Osteoblast (primary cell): ENCODE measurements around the gene ANKRD40. TPM values are rescaled to one million over a fixed set of nuclear protein-coding genes. Genes with fewer than 3 reads are reported as not detected.

Source experiments
- DNase-seq: peaks from one replicate; pipeline ENCODE4 v3.0.0; 2011; ENCODE audit warnings: low spot score, mixed read lengths; ENCODE audit not compliant: insufficient read length; ENCODE audit errors: missing footprints
- H2AFZ ChIP-seq: 2 replicates; pipeline ENCODE4 v1.6.0; 2011; ENCODE audit warnings: mild to moderate bottlenecking, low read length
- H3K27ac ChIP-seq: 2 replicates; pipeline ENCODE4 v1.5.1; 2011; ENCODE audit warnings: mild to moderate bottlenecking, low read depth, low read length, moderate library complexity
- H3K27me3 ChIP-seq: 2 replicates; pipeline ENCODE4 v1.6.0; 2012; ENCODE audit warnings: mild to moderate bottlenecking, control low read depth, inconsistent platforms, low read length, moderate library complexity; ENCODE audit not compliant: insufficient read depth
- H3K36me3 ChIP-seq: 2 replicates; pipeline ENCODE4 v1.5.1; 2011; ENCODE audit warnings: mild to moderate bottlenecking, low read length, control low read depth, moderate library complexity; ENCODE audit not compliant: insufficient read depth
- H3K4me1 ChIP-seq: 2 replicates; pipeline ENCODE4 v1.5.1; 2011; ENCODE audit warnings: mild to moderate bottlenecking, low read length, control low read depth, moderate library complexity; ENCODE audit not compliant: insufficient read depth
- H3K4me2 ChIP-seq: 2 replicates; pipeline ENCODE4 v1.6.0; 2011; ENCODE audit warnings: mild to moderate bottlenecking, low read length; ENCODE audit not compliant: insufficient read depth
- H3K4me3 ChIP-seq: fragments of 200-600 bp; sonication (generic); 3 replicates; pipeline ENCODE4 v1.5.1; 2012; ENCODE audit warnings: mild to moderate bottlenecking, low read length, inconsistent platforms; ENCODE audit not compliant: insufficient read depth
- H3K79me2 ChIP-seq: 2 replicates; pipeline ENCODE4 v1.6.0; 2012; ENCODE audit warnings: mild to moderate bottlenecking, low read length, control low read depth, inconsistent platforms; ENCODE audit not compliant: insufficient read depth
- H3K9me3 ChIP-seq: 2 replicates; pipeline ENCODE4 v1.5.1; 2011; ENCODE audit warnings: low read depth, low read length, control low read depth
- H4K20me1 ChIP-seq: 2 replicates; pipeline ENCODE4 v1.6.0; 2012; ENCODE audit warnings: mild to moderate bottlenecking, low read length, control low read depth; ENCODE audit not compliant: insufficient read depth
- total RNA-seq: library from RNA; depleted of rRNA; stranded (reverse); fragments of >200 nt; gene quantifications from 2 replicates; pipeline ENCODE4 v1.2.3, GENCODE V29; 2012
- TF ChIP-seq, protein P1 (sequence below): IDR thresholded peaks from 2 replicates; pipeline ENCODE4 v1.5.1; 2011; ENCODE audit warnings: mild to moderate bottlenecking, low read depth, low read length, moderate library complexity; ENCODE audit errors: extremely low read depth

ANKRD40 gene
- total RNA-seq, 1 donor = 42.7 TPM

DNA sequence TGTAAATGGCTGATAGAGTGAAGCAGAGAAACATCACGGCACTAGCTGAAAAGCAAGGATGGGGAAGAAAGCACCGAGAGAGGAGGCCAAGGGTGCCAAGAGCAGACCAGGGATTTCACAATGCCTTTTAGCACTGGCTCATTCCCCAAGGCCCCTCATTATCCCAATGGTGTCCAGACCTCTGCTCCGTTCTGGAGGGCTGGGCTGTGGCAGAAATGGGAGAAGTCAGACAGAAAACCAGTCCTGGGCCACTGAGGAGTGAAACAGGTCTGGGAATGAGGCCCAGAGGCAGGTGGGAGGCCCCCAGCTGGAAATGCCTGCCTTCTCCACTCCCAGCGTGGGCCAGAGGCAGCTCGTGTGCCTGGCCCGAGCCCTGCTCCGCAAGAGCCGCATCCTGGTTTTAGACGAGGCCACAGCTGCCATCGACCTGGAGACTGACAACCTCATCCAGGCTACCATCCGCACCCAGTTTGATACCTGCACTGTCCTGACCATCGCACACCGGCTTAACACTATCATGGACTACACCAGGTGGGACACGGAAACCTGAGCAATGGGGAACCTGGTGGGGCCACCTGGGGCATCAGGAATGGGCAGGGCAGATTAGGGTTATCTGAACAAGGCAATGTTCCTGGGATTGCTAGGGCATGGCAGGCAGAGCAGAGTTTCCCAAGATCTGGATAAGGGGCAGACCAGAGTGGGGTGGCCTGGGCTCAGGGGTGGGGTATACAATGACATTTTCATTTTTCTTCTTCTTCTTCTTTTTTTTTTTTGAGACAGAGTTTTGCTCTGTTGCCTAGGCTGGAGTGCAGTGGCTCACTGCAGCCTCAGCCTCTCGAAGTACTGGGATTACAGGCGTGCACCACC is 20.3 kb downstream of the ANKRD40 start:
- Histone ChIP-seq H3K27me3 (no peaks in the 10 kb centered on the region), H3K79me2 (no peaks in the 10 kb centered on the region), H3K4me3 (no peak overlapping the region), H2AFZ (no peak overlapping the region), H3K4me2 (peak overlapping the region; percentile 58), H3K9me3 (no peaks in the 10 kb centered on the region), H3K27ac (no peak overlapping the region), H3K4me1 (peaks cover 40% of the 10 kb centered on the region), H3K36me3 (peaks cover under 1% of the 10 kb centered on the region), H4K20me1 (no peaks in the 10 kb centered on the region)
- DNase-seq = no peak
- TF ChIP-seq, protein P1, sequence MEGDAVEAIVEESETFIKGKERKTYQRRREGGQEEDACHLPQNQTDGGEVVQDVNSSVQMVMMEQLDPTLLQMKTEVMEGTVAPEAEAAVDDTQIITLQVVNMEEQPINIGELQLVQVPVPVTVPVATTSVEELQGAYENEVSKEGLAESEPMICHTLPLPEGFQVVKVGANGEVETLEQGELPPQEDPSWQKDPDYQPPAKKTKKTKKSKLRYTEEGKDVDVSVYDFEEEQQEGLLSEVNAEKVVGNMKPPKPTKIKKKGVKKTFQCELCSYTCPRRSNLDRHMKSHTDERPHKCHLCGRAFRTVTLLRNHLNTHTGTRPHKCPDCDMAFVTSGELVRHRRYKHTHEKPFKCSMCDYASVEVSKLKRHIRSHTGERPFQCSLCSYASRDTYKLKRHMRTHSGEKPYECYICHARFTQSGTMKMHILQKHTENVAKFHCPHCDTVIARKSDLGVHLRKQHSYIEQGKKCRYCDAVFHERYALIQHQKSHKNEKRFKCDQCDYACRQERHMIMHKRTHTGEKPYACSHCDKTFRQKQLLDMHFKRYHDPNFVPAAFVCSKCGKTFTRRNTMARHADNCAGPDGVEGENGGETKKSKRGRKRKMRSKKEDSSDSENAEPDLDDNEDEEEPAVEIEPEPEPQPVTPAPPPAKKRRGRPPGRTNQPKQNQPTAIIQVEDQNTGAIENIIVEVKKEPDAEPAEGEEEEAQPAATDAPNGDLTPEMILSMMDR = no peak

DNA sequence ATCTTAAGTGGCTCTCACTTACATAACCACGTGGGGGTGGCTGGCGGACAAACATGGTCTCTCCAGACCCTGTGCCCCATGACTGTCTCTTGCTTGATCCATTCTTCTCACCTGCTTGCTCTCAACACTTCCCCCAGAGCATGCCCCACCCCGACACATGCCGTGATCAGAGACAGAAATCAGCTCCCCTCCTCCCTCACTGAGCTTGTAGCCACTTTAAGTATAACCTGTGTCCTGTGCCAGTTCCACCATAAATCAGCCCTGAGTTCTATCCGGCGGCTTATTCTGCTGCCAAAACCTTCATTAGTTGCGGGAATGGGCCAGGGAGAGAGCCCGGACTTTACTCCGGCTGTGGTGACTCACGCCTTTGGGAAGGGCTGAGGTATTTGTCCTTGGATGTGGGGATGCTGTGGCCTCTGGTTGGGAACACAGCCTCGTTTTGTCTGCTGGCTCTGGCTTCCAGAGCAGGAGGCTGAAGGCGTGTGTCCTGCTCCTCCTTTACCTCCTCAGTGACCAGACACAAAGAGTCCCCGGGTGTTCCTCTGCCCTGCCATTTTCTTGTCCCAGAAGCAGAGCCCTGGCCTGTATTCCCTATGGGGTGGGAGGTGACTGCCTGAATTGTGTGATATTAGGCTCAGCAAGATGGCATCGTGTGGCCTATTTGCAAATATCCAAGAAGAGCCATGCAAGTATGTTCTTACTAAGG is 21.1 kb downstream of the ANKRD40 start:
- Histone ChIP-seq H3K9me3 (no peaks in the 10 kb centered on the region), H3K4me1 (peaks cover 32% of the 10 kb centered on the region), H2AFZ (peak overlapping the region; percentile 23), H3K27me3 (no peaks in the 10 kb centered on the region), H4K20me1 (no peaks in the 10 kb centered on the region), H3K79me2 (no peaks in the 10 kb centered on the region), H3K36me3 (no peaks in the 10 kb centered on the region), H3K27ac (peak overlapping the region; percentile 16), H3K4me2 (peak overlapping the region; percentile 58), H3K4me3 (peak overlapping the region; percentile 28)
- DNase-seq = peak; percentile 97
- TF ChIP-seq, protein P1 = no peak

DNA sequence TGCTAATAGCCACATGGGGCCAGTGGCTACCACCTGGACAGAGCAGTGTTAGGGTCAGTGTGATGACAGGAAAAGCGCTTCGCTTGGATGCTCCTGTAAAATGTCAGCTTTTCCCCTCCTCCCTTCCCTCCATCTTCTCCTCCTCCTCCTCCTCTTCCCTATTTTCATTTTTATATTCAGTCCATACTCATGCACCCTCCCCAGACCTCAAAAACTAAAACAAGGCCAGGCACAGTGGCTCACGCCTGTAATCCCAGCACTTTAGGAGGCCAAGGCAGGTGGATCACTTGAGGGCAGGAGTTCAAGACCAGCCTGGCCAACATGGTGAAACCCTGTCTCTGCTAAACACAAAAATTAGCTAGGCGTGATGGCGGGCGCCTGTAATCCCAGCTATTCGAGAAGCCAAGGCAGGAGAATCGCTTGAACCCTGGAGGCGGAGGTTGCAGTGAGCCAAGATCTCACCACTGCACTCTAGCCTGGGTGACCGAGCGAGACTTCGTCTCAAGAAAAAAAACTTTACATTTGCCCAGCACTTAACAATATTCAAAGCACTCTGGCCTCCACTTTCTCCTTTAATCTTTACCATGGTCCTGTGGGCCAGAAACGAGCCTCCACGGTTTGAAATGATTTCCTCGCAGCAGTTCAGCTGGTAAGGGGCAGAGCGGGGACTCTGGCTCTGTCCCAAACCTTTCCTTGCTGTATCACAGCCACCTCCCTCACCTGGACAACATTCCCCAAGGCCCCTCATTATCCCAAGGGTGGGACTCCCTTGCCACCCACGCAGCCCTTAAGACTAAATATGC is 21.8 kb downstream of the ANKRD40 start:
- Histone ChIP-seq H3K4me3 (peak overlapping the region; percentile 28), H3K4me1 (peaks cover 37% of the 10 kb centered on the region), H3K9me3 (no peaks in the 10 kb centered on the region), H3K27me3 (no peaks in the 10 kb centered on the region), H3K79me2 (no peaks in the 10 kb centered on the region), H3K4me2 (peak overlapping the region; percentile 58), H4K20me1 (no peaks in the 10 kb centered on the region), H2AFZ (no peak overlapping the region), H3K36me3 (no peaks in the 10 kb centered on the region), H3K27ac (peak overlapping the region; percentile 16)
- TF ChIP-seq, protein P1 = no peak
- no peak for DNase-seq
